Measurements from ENCODE around the gene SIX3.

Gene SIX3

DNA sequence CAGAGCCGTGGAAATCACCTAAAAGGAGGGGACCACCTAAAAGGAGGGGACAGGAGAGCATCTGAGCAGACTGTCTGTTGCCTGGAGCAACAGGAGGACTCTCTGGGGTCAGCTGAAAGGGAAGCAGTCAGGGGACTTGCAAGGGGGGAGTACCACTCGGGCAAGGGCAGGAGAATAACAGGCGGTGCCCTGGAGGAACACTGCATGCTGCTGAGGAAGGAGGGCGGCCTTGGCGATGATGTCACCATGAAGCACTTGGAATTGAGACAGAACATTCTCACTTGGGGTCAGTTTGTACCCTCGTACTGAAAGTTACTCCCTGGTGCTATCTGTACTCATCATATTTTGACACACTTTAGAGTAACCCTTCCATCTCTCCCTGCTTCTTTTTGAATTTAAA lies 18.4 kb downstream of the SIX3 start:
- no peak for DNase-seq

DNA sequence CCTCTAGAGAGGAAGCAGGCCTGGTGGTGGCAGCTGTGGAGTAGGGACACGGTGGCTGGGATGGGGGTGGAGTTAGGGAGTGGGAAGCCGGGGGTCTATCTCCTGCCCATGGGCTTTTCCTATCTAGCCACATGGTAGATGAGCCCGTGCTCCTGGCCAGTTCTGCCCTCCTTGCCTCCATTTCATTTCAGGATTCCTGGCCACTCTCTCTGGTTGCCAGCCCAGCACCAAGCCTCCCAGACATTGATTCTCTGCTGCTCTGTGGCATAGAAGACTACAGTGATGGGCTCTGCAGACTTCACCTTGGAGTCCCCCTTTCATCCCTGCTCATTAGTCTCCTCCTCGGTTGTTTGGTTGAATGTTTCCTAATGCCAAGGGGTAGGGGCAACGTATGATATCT lies 19.4 kb downstream of the SIX3 start:
- DNase-seq, result no peak

DNA sequence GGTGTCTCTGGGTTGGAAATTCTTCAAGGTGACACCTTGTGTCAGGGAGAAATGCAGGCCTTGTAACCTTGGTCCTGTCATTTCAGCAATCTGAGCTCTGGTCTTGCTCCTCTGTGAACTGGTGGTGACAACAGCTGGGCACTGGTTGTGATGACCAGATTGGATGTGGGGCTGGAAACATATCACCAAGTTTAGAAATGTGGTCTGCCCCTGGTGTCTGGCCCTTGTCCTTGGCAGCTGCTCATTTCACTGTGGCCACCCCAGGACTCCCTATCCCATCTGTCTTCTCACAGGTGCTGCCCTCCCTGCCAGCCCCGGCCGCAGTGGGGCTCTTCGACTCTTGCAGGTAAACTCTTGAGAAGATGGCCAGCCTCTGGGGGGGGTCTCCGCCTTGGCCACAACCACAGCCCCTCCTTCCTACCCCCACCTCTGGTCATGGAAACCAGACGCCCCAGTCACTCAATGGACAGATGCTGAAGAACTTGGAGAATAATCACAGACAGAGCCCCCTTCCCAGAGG lies 20.7 kb downstream of the SIX3 start:
- DNase-seq, result no peak

DNA sequence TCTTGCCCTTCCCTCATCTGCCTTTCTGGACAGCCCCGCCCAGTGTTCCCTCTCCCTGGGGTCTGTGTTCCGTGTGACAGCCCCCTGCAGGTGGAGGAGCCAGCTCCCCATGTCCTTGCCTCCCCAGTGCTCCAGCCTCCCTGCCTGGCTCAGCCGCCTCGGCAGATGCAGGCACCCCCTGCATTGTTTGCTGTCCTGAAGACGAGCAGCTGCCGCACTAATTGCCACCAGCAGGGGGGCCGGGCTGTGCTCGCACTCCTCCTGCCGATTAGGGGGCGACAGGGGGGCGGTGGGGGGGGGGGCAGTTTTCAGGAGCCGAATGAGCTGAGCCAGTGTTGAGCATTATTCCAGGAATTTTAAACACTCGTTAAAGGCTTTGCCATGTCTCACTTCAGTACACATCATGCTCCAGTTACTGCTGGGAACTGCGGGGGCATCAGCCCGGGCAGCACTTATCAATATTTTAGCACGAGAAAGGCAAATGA lies 23.3 kb downstream of the SIX3 start:
- no peak for DNase-seq

DNA sequence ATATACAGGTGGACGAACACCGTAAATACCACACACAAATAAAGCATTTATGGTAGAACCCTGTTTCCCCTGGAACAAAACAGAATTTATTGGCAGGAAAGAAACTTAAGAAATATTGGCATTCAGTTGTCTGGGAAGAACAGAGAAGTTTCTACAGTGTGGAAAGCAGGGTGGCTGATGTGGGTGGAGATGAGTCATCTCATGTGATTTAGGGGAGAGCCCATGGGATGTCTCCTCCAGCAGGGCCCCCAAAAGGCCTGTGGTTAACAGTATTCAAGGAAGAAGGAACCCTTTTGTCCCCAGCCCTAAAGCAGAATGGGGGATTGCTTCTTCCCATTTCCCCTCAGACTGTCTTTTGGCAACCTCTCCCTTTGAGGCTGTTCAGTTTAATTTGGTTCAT lies 24.2 kb downstream of the SIX3 start:
- DNase-seq, result no peak

DNA sequence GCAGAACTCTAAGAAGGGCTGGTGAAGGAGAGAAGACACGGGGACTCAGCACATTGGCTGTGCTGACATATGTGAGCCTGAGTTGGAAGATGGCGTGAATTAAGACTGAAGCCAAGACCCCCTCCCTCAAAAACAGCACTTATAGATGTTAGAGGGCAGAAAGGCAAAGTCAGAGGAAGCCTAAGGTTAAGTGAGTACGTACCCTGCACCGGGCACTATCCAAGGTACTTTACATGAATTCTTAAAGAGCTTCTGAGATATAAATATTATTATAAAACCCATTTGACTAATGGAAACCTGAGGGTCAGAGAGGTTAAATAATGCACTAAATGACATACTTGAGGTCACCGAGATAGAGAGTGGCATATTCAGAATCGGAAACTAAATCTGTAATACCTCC lies 25.6 kb downstream of the SIX3 start:
- no peak for DNase-seq

DNA sequence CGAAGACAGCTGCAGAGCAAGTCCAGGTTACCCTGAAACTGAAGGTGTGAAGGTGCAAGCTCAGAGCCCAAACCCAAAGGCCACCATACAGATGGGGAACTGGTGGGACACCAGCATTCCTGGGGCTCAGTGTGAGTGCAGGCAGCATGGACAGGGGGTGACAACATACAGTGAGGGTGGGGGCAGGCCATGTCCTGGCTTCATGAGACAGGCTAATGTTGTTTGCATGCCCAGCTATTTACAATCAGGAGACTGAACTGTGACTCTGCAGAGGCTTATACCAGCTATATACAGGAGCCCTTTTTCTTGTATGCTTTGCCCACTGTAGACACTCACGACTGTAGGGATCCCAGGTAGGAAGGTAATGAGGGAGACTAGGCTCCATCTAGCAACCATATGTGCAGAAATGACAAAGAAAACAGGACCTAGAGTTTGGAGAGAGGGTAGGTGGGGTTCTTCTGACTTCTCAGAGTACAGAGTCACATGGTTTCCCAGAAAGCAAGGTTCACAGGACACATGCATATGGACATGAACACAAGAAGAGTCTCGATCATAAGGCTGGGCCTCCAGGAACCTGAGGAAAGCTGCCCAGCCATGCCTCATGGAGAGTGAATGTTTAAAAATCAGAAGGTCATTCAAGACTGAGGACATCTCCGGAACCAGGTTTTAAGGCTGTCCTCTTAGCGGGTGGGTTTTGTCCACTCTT lies 26.4 kb downstream of the SIX3 start:
- no peak for DNase-seq

DNA sequence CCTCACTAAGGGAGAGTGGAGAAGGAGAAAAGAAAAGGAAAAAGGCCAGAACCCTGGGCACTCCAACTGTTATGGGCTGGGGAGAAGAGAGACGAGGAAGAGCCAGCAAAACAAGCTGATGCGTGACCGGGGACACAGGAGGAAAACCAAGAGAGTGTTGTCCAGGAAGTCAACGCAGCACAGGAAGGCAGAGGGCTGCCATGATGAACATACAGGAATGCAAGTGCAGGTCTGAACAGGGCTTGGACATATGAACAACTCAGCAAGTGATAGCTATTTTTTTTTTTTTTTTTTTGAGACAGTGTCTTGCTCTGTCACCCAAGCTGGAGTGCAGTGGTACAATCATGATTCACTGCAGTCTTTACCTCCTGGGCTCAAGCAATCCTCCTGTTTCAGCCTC lies 28.4 kb downstream of the SIX3 start:
- DNase-seq, result no peak

DNA sequence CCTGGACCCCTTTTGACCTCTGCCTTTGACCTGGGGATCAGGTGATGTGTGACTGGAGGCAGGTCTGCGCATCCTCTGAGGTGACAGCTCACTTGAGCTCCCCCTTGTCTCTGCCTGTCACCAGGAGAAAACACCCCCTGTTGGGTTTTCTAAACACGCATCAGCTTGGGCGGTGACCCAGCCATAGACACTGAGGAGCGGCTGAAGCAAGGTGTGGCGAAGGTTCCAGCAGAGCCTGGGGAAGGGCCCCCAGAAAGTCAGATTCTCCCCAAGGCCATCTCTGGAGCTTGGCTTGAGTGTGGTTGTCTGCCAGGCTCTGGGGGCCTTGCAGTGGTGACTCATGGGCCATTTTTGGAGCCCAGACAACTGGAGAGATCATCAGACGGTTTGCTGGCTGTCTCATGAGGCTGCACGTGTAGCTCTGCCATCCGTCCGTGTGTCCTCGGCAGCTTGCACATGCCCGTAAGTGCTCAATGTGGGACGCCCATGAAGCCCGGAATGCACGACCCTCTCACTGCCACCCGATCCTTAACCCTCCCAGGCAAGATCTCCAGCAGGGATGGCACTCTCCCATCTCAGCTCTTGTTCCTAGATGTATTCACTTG lies 29.4 kb downstream of the SIX3 start:
- no peak for DNase-seq

DNA sequence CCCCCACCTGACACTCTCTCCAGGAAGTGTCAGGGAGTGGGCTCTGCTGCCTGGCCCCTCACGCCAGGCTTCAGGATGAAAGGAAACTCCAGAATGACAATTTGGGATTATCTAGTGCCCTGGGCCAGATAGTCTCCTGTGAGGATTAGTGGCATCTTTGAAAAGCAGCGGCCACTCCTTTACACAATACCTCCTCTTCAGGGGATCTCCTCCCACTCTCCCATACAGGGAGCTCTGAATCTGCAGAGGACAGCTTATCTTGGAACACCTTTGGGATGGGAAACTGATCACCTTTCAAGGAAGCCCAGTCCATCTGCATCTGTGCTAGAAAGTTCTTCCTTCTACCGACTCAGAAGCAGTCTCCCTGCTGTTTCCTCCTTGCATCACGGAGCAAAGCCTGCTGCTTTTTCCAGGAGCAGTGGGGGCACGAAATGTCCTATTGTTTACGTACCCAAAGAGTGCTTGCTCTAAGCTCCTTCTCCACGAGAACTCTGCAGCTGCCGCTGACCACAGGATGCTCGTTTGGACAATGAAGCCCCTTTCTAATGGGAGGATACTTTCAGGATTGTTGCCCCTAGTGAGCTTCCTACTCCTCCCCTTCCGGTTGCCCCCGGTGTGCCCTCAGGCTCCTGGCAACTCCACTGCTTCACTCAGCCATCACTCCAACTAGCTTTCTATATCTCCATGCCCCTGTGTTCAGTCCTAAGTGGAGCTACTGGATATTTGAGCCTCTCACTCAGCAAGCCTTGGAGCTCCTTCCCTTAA lies 31.5 kb downstream of the SIX3 start:
- DNase-seq, result peak; percentile 31

DNA sequence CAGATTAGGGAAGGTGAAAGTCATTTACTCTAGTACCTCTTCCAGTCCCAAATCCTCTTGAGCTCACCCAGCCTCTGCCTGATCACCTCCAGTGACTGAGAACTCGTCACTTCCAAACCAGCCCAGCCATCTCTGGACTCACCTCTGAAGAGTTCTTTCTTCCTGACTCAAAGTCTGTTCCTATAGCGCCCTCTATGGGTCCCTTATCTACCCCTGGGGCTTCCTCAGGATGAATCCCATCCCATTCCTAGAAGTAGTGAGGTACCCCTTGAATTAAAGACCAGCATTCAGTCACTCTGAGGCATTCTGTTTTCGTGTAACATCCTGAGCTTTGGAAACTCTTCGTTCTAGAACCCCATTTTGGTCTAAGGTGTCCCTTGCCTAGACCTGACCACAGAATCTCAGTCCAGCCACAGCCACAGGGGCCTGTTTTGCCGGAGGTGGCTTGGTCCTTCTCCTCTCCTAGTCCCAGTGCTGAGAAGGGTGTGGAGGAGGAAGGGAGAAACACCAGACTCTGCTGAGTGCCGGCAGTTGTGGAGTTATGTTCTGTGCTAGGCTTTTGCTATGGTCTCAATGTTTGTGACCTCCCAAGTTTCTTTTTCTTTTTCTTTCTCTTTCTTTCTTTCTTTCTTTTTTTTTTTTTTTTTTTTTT lies 32.7 kb downstream of the SIX3 start:
- DNase-seq, result peak; percentile 11

DNA sequence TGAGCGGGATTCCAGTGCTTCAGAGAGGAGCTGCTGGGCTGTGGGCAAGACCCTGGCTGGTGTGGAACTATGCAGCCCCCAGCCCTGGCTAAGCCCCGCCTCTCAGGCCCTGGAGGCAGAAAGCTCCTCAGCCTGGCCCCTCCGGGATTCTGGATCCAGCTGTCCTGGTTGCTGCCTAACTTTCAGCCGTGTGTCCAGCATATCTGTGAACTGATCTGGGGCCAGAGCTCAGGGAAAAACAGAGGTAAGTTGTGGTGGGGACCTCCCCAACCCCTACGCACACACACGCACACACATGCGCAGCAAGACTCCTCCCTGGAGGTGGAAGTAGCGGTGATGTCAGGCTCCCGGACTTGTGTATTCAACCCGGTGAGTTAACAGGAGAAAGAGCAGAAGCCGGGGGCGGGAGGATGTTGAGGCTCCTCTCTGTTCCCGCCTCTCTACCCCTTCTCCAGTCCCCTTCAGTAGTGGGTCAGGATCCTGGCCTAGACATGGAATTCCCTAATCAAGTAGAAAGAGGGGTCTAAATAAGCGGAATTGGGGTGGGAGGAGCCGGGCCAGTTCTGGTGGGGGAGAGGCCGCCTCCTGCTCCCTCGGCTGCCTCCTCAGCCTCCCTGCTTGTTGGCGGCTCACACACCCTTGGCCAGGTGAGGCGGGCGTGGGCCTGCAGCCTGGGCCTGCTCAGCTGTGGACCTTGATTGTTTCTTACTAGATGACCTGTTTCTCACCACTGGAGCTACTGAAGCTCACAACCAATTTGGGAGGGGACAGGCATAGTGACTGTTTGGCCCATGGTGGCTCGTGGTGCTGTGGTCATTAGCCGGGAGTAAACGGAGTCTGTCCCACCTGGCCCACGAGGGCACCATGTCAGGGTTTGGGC lies 34.3 kb downstream of the SIX3 start:
- DNase-seq, result no peak

DNA sequence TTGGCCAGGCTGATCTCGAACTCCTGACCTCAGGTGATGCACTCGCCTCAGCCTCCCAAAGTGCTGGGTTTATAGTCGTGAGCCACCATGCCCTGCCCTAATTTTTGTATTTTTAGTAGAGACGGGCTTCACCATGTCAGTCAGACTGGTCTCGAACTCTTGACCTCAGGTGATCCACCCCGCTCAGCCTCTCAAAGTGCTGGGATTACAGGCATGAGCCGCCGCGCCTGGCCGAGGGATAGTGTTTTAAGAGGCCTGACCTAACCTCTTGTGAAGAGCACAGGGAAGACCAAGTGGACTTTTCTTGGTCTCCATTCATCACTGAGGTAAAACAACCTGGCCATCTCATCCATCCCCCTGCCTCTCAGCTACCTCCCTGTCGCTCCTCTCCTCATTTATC lies 38.1 kb downstream of the SIX3 start:
- no peak for DNase-seq

DNA sequence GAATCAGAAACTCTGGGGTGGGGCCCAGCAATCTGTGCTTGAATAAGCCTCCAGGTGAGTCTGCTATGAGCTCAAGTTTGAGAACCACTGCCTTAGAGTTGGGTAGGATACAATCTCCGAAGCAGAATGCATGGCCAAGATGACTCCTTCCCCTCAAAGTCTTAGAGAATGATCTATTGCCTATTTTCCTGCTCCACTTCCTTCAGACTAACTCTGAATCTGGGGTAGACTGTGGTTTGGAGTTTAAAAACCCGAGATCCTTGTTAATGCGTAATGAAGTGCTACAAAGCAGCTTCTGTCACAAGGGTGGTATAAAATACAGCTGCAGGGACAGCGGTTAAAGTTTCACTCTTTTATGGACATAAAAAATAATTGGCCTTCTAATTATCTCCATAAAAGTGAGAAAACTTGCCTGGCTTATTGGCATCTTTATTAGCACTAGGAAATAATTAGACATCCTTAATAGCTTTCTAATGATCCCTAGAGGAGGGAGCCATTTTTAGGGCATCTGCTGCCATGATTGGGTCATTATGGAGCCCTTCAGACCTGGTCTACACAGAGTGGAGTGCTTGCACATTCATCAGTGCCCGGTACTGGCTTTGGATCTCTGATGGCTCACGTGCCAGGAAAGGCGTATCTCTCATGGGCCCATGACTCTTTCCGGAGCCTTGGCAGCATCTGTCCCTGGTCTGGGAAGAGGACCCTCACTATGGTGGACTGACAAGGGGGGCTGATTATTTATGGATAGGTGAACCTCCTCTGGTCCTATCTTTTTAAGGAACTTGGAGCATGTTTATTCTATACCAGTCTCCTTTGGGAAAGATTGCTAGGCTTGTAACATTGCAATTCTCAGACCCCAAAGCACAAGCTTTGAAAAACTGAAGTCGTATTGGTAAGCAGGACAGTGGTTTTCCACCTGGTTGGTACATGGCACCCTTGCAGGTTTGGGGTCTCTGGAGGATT lies 39.5 kb downstream of the SIX3 start:
- DNase-seq, result no peak

DNA sequence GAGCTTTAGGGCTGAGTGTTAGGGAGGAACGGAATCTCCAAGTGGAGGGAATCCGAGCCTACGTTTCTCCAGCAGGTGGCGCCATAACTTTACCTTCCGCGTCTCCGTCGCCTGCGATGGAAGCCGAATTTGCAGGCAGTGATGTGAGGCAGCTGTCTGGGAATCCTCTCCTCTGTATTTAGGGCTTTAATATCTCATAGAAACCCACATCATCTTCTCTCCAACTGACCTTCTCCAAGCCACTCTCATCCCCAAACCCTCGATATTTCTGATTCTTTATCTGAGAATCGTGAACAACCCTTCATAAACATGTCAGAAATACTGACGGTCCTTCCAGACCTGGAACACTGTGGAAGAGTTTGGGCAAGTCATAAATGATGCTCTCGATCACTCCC lies 40.2 kb downstream of the SIX3 start:
- DNase-seq, result peak; percentile 78

DNA sequence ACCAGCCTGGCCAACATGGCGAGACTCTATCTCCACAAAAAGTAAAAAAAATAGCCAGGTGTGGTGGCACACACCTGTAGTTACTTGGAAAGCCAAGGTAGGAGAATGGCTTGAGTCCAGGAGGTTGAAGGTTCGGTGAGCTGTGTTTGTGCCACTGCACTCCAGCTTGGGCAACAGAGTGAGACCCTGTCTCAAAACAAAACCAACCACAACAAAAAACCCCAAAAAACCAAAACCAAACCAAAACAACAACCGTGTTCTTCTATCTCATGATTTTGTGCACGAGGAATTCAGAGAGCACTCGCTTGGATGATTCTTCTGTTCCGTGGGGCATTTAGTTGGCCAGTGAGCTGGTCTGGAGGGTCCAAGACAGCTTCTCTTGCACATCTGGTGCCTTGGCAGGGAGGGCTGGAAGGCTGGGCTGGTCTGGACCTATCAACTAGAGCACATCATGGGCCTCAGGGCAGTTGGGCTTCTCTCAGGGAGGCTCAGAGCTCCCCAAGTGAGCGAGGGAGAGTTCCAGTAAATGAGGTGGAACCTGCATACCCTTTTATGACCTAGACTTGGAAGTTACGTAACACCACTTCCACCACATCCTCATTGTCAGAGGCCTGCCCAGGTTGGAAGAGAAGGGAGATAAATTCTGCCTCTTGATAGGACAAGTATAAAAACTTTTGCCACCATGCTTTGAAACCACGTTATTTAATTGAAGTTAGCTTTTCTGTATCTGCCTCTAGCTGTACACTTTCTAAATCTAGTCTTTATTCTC lies 42.5 kb downstream of the SIX3 start:
- no peak for DNase-seq

DNA sequence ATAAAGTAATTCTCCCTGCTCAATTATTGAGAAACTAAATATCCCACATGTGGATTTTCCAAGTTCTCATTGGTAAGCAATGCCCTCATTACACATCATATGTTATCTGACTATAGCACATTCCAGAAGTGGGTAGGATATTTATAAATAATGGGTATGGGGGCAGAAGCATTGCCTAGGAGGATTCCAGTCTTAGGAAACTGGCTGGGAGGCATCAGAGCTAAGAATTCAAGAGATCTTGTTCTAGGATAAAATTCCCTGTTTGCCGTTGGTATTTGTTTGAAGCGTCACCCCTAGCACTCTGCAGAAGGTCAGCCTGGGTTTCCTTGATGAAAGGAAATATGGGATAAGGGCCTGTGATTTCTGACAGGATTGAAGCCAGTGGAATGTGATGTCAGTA lies 47.7 kb downstream of the SIX3 start:
- no peak for DNase-seq

DNA sequence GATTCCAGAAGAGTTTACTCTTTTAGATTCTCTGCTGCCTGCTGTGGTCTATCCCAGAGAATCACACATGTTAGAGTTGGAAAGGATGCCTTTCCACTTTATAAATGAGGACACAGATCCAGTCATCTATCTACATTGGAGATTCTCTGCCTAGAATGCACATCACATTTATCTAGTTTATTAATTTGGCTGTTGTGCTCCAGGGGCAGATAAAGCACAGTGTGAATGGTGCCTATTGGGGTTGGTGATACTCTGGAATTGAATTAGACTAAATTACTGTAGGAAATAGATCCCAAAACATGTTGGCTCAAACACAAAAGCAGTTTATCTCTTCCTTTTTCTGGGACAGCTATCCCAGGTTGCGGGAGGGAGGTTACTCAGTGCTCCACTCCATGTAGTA lies 52.9 kb downstream of the SIX3 start:
- no peak for DNase-seq

All from NCI-H2227 treated with DMSO at 0.1 percent for 48 hours (cell line).